HepG2 (cell line): ENCODE results near the gene C22orf15. TPM values are rescaled to one million over a fixed set of nuclear protein-coding genes. Genes with fewer than 3 reads are reported as not detected.
A peak's percentile ranks its signal among the peaks of the same experiment; 100 is the strongest.

Experiments
- CCDC6 ChIP-seq: sonication (generic); formaldehyde crosslinking; IDR thresholded peaks from 2 replicates; pipeline ENCODE4 v1.8.1; 2022; ENCODE audit warnings: mild to moderate bottlenecking, missing genetic modification reagents, moderate library complexity
- GATAD2A ChIP-seq: IDR thresholded peaks from 2 replicates; pipeline ENCODE4 v1.6.1; 2016
- GFI1 ChIP-seq: sonication (generic); formaldehyde crosslinking; IDR thresholded peaks from 2 replicates; pipeline ENCODE4 v1.5.0; 2020; ENCODE audit warnings: missing genetic modification reagents, mild to moderate bottlenecking, borderline replicate concordance
- HIVEP1 ChIP-seq: sonication (generic); formaldehyde crosslinking; IDR thresholded peaks from 2 replicates; pipeline ENCODE4 v1.4.0; 2020; ENCODE audit warnings: mild to moderate bottlenecking, missing genetic modification reagents
- HNF4G ChIP-seq, 2 experiments: sonication (generic) in 1 of 2; formaldehyde crosslinking in 1 of 2; IDR thresholded peaks; 2 replicates each; pipeline versions ENCODE4 v1.4.0 to v1.6.1; 2011 to 2020; ENCODE audit warnings: borderline replicate concordance in 2 of 2, low read depth in 2 of 2, mild to moderate bottlenecking in 2 of 2, low read length in 1 of 2, missing genetic modification reagents in 1 of 2, moderate library complexity in 1 of 2
- KLF6 ChIP-seq: IDR thresholded peaks from 2 replicates; pipeline ENCODE4 v1.8.0; 2016; ENCODE audit warnings: missing biosample characterization, missing genetic modification reagents
- LBX2 ChIP-seq: sonication (generic); formaldehyde crosslinking; IDR thresholded peaks from 2 replicates; pipeline ENCODE4 v1.5.0; 2020; ENCODE audit warnings: missing genetic modification reagents, mild to moderate bottlenecking, borderline replicate concordance
- NAIF1 ChIP-seq: sonication (generic); formaldehyde crosslinking; IDR thresholded peaks from 2 replicates; pipeline ENCODE4 v1.5.0; 2020; ENCODE audit warnings: mild to moderate bottlenecking, missing genetic modification reagents, borderline replicate concordance
- NR3C1 ChIP-seq: sonication (generic); formaldehyde crosslinking; IDR thresholded peaks from 2 replicates; pipeline ENCODE4 v1.4.0; 2020; ENCODE audit warnings: missing genetic modification reagents
- PAF1 ChIP-seq: IDR thresholded peaks from 2 replicates; pipeline ENCODE4 v1.6.1; 2016; ENCODE audit warnings: missing genetic modification reagents, missing compliant biosample characterization
- PHF8 ChIP-seq: sonication (generic); formaldehyde crosslinking; IDR thresholded peaks from 2 replicates; pipeline ENCODE4 v1.5.0; 2020; ENCODE audit warnings: missing genetic modification reagents
- POGK ChIP-seq: sonication (generic); formaldehyde crosslinking; conservative IDR thresholded peaks from 2 replicates; pipeline ENCODE4 v1.8.0; 2022; ENCODE audit warnings: mild to moderate bottlenecking, moderate library complexity, missing genetic modification reagents
- SSRP1 ChIP-seq: IDR thresholded peaks from 2 replicates; pipeline ENCODE4 v1.6.1; 2016; ENCODE audit warnings: control low read depth
- THAP11 ChIP-seq: IDR thresholded peaks from 2 replicates; pipeline ENCODE4 v1.6.1; 2016; ENCODE audit warnings: missing biosample characterization, missing genetic modification reagents
- ZFP1 ChIP-seq: IDR thresholded peaks from 2 replicates; pipeline ENCODE4 v1.6.1; 2016
- ZIK1 ChIP-seq: sonication (generic); formaldehyde crosslinking; IDR thresholded peaks from 2 replicates; pipeline ENCODE4 v1.5.0; 2020; ENCODE audit warnings: mild to moderate bottlenecking, low read depth, missing genetic modification reagents, borderline replicate concordance
- ZNF17 ChIP-seq: sonication (generic); formaldehyde crosslinking; IDR thresholded peaks from 2 replicates; pipeline ENCODE4 v1.5.0; 2020; ENCODE audit warnings: mild to moderate bottlenecking, missing genetic modification reagents
- ZNF614 ChIP-seq: IDR thresholded peaks from 2 replicates; pipeline ENCODE4 v1.6.1; 2018; ENCODE audit warnings: missing biosample characterization, missing genetic modification reagents, inconsistent platforms, borderline replicate concordance
- ZNF768 ChIP-seq: sonication (generic); formaldehyde crosslinking; IDR thresholded peaks from 2 replicates; pipeline ENCODE4 v1.4.0; 2020; ENCODE audit warnings: missing genetic modification reagents
- polyA plus RNA-seq, 8 experiments: library from polyadenylated mRNA; depleted of rRNA in 3 of 8; stranded (reverse) in 7 of 8; unstranded in 1 of 8; fragments of >200 nt; fragmentation: Illumina TruSeq in 4 of 8; extraction: Trizol in 4 of 8; gene quantifications; 2 replicates each; pipeline versions ENCODE4 v1.2.1 to v1.2.3, GENCODE V29; 2011 to 2016; ENCODE audit warnings: low read depth in 4 of 8, missing spikeins in 1 of 8, mixed read lengths in 1 of 8; ENCODE audit not compliant: insufficient read depth in 1 of 8
- total RNA-seq, 5 experiments: library from RNA; depleted of rRNA; stranded (reverse); fragments of >200 nt; fragmentation: Illumina TruSeq; extraction: Trizol; gene quantifications; 2 replicates each; pipeline ENCODE4 v1.2.3, GENCODE V29; 2016; ENCODE audit warnings: low read depth in 1 of 5
- TF ChIP-seq, protein P1 (sequence below): sonication (generic); formaldehyde crosslinking; IDR thresholded peaks from 2 replicates; pipeline ENCODE4 v1.4.0; 2020; ENCODE audit warnings: mild to moderate bottlenecking, missing genetic modification reagents, borderline replicate concordance
- TF ChIP-seq, protein P2 (sequence below): sonication (generic); formaldehyde crosslinking; IDR thresholded peaks from 2 replicates; pipeline ENCODE4 v1.5.1; 2020; ENCODE audit warnings: mild to moderate bottlenecking, missing genetic modification reagents, moderate library complexity

Gene C22orf15
- total and polyA plus RNA-seq, 2 of the 13 experiments (the other 11 are each of a cell fraction or from before 2014, with no cell fraction given): not detected

GRCh38 chr22:23774114-23774921, 11.5 kb downstream of the C22orf15 start (continued):
- TF ChIP-seq HNF4G (IDR thresholded peaks at IDR 0.05; ENCODE audit: borderline replicate concordance, low read depth, low read length) (peak; percentile 73), HNF4G (CRISPR knock-in tag; IDR thresholded peaks at IDR 0.05; ENCODE audit: borderline replicate concordance, low read depth) (peak; percentile 44; the same call in 1 of the 2 replicates), ZIK1 (CRISPR knock-in tag) (peak; percentile 72; the same call in 1 of the 2 replicates), GFI1 (peak; percentile 79), NR3C1 (CRISPR knock-in tag) (no peak), ZFP1 (peak; percentile 69; the same call in 1 of the 2 replicates), ZNF768 (peak; percentile 95), ZNF17 (CRISPR knock-in tag) (no peak), NAIF1 (CRISPR knock-in tag) (peak; percentile 54; the same call in 1 of the 2 replicates), PHF8 (CRISPR knock-in tag) (0 out of 2 replicates have a peak, but pooled peaks have one; percentile 7), HIVEP1 (peak; percentile 26; the same call in 1 of the 2 replicates), GATAD2A (CRISPR knock-in tag) (peak; percentile 90), PAF1 (CRISPR knock-in tag) (no peak; the same call in 1 of the 2 replicates), THAP11 (CRISPR knock-in tag) (peak; percentile 71), KLF6 (0 out of 2 replicates have a peak, but pooled peaks have one; percentile 62), SSRP1 (CRISPR knock-in tag) (peak; percentile 34; the same call in 1 of the 2 replicates), LBX2 (CRISPR knock-in tag) (0 out of 2 replicates have a peak, but pooled peaks have one; percentile 21), ZNF614 (peak; percentile 78), POGK (CRISPR knock-in tag) (peak; percentile 77; the same call in 1 of the 2 replicates), CCDC6 (CRISPR knock-in tag) (peak; percentile 59; the same call in 1 of the 2 replicates)
- TF ChIP-seq, protein P1, sequence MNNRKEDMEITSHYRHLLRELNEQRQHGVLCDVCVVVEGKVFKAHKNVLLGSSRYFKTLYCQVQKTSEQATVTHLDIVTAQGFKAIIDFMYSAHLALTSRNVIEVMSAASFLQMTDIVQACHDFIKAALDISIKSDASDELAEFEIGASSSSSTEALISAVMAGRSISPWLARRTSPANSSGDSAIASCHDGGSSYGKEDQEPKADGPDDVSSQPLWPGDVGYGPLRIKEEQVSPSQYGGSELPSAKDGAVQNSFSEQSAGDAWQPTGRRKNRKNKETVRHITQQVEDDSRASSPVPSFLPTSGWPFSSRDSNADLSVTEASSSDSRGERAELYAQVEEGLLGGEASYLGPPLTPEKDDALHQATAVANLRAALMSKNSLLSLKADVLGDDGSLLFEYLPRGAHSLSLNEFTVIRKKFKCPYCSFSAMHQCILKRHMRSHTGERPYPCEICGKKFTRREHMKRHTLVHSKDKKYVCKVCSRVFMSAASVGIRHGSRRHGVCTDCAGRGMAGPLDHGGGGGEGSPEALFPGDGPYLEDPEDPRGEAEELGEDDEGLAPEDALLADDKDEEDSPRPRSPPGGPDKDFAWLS (CRISPR knock-in tag): peak; percentile 75
- TF ChIP-seq, protein P2, sequence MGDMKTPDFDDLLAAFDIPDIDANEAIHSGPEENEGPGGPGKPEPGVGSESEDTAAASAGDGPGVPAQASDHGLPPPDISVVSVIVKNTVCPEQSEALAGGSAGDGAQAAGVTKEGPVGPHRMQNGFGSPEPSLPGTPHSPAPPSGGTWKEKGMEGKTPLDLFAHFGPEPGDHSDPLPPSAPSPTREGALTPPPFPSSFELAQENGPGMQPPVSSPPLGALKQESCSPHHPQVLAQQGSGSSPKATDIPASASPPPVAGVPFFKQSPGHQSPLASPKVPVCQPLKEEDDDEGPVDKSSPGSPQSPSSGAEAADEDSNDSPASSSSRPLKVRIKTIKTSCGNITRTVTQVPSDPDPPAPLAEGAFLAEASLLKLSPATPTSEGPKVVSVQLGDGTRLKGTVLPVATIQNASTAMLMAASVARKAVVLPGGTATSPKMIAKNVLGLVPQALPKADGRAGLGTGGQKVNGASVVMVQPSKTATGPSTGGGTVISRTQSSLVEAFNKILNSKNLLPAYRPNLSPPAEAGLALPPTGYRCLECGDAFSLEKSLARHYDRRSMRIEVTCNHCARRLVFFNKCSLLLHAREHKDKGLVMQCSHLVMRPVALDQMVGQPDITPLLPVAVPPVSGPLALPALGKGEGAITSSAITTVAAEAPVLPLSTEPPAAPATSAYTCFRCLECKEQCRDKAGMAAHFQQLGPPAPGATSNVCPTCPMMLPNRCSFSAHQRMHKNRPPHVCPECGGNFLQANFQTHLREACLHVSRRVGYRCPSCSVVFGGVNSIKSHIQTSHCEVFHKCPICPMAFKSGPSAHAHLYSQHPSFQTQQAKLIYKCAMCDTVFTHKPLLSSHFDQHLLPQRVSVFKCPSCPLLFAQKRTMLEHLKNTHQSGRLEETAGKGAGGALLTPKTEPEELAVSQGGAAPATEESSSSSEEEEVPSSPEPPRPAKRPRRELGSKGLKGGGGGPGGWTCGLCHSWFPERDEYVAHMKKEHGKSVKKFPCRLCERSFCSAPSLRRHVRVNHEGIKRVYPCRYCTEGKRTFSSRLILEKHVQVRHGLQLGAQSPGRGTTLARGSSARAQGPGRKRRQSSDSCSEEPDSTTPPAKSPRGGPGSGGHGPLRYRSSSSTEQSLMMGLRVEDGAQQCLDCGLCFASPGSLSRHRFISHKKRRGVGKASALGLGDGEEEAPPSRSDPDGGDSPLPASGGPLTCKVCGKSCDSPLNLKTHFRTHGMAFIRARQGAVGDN: peak; percentile 89
